GM19468 (cell line): Measurements from ENCODE around the gene PCDHGA1.

ENCODE experiments used
- ATAC-seq: cut with Tn5 transposase; IDR thresholded peaks from one replicate; pipeline ENCODE4 v1.9.1; 2021; ENCODE audit warnings: mild to moderate bottlenecking, moderate library complexity, moderate number of reproducible peaks; ENCODE audit not compliant: unreplicated experiment; ENCODE audit errors: extremely low read depth

Gene PCDHGA1

DNA sequence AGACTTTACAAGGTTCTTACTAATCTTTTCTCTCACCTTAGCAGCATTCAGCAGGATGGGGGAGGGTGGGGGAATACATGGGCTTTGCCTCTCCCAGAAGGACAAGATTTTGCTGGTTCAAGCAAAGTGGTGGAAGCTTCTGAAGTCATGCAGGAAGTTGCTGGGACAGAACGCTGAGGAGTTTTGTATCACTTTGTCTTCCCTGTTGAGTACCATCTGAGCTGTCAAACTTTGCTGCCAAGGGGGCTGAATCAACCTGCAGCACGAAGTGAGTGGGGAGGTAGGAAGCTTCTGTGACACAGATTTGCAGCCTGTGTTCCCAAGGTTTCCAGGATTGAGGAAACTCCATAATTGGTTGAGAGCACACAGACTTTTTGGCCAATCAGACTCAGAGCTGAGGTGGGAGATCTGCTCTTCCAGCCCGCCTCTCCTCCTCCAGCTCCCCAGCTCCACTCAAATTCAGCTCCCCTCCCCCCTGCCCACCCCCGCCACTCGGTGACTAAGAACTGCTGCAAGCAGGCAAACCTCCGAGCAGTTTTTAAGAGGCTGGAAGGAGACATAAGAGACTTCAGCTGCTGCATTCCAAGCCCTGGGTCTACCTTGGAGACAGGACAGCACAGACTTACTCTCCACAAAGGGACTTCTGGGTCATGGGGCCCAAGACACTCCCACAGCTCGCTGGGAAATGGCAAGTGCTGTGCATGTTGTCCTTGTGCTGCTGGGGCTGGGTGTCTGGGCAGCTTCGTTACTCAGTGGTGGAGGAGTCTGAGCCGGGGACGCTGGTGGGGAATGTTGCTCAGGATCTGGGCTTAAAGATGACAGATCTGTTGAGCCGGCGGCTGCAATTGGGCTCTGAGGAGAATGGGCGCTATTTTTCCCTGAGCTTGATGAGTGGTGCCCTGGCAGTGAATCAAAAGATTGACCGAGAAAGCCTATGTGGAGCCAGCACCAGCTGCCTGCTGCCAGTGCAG lies 158.6 kb downstream of the PCDHGA1 start, which contains the start of gene PCDHGC5:
Gene PCDHGC5 (plus strand): TSS at position 491 of the 971 bp plus-strand sequence. CDS start 160 bp downstream, at position 651.
- no peak for ATAC-seq

DNA sequence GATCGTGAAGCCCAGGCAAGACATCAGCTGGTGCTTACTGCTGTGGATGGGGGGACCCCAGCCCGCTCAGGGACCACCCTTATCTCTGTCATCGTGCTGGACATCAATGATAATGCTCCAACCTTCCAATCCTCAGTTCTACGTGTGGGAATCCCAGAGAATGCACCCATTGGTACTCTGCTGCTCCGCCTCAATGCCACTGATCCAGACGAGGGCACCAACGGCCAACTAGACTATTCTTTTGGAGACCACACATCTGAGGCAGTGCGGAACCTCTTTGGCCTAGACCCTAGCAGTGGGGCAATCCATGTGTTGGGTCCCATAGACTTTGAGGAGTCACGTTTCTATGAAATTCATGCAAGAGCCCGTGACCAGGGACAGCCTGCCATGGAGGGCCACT lies 159.5 kb downstream of the PCDHGA1 start:
- ATAC-seq, result no peak

DNA sequence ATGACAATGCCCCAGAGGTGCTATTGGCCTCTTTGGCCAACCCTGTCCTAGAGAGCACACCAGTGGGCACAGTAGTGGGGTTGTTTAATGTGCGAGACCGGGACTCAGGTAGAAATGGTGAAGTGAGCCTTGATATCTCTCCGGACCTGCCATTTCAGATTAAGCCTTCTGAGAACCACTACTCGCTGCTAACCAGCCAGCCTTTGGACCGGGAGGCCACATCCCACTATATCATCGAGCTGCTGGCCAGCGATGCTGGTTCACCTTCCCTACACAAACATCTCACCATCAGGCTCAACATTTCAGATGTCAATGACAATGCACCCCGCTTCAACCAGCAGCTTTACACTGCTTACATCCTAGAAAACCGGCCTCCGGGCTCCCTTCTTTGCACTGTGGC lies 160.0 kb downstream of the PCDHGA1 start:
- no peak for ATAC-seq

DNA sequence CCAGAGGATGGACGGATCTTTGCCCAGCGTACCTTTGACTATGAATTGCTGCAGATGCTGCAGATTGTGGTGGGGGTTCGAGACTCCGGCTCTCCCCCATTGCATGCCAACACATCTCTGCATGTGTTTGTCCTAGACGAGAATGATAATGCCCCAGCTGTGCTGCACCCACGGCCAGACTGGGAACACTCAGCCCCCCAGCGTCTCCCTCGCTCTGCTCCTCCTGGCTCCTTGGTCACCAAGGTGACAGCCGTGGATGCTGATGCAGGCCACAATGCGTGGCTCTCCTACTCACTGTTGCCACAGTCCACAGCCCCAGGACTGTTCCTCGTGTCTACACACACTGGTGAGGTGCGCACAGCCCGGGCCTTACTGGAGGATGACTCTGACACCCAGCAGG lies 160.5 kb downstream of the PCDHGA1 start:
- no peak for ATAC-seq

DNA sequence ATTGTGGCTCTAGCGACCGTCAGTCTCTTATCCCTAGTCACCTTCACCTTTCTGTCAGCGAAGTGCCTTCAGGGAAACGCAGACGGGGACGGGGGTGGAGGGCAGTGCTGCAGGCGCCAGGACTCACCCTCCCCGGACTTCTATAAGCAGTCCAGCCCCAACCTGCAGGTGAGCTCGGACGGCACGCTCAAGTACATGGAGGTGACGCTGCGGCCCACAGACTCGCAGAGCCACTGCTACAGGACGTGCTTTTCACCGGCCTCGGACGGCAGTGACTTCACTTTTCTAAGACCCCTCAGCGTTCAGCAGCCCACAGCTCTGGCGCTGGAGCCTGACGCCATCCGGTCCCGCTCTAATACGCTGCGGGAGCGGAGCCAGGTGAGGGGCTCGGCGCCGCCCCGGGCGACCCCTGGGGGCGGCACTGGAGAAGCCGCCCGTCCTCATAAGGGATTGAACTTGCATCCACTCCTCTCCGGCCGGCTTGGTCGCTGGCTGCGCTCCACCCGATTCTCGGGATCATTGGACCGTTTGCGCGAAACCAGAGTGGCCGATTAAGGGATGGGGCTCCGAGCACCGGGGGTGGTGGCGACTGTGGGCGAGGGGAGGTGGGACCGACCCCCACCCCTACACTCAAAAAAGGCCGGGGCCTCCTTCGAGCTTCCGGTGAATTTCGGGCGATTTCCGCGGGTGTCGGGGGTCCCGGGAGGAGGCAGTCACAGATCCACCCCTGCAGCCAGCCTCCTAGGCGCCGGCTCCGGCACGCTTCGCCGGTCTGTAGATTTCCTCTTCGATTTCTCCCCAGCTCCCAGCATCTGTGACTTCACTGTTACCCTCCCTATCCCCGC lies 161.2 kb downstream of the PCDHGA1 start:
- ATAC-seq, result no peak

DNA sequence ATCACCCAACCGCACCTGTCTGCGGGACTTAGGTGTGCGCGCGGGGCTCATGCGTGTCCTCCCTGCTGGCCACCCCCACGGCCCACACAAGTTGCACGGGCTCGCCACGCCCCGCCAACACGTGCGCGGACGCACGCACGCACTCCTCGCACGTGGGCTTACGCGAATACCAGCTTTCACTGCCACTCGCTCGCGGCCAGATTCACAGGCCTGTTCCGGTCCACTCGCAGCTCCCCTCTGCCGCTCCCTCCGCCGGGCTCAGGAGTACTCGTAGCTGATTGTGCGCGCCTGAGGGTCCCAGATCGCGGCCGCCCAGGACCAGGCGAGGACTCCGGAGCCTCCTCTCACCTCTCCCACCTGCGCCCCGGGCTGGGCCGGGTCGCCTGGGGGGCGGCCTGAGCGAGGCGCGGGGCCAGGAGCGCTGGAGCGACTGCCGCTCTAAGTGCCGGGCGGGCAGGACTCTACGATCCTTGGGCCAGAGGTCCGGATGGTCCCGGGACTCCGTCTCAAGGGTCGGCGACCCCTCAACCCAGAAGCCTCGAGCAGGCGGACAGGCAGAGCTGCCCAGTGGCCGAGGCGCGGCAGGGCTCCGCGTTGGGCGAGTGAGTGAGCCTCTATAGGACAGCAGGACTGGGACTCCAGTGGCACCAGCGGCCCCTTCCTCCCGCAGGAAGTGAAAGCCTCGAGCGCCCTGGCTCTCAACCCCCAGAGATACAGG lies 162.0 kb downstream of the PCDHGA1 start:
- ATAC-seq, result peak; percentile 35

DNA sequence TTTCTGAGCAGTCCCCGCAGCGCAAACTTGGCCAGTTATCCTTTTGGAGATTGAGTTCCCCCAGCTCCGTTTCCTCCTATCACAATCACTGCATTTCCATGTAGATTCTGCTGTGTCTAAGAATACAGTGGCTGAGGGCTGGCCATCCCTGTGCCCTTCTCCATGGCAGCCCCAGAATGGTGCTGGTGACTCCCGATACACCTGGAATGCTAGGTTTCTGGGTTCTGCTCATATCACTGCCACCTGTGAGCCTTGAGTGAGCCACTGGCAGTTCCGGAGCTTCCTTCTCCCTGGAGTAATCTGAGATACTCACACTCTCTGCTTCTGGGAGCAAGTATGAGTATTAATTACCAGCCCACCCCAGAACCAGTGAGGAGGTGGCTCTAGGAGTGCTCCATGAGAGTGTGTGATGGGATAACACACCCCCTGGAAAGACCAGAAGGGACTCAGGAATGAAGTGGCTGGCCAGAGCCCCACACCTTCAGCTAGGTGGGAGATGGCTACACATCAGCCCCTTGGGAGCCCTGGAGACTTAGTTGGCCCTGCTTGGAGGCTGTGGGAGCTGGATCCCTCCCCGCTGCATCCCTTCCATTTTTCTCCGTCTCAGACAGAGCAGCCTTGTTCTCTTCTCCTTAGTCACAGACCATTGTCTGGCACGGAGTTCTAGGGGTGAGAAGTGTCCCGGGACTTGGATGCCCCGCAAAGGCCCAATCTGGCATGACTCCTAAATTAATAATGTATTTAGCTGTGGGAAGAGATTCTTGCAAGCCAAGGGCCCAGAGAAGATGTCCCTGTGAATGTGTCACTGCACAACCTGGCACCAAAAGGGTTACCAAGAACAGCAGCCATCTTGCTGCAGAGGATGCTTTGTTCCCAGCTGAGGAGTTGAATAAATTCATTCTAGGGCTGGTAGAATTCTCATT lies 163.4 kb downstream of the PCDHGA1 start:
- ATAC-seq, result no peak

DNA sequence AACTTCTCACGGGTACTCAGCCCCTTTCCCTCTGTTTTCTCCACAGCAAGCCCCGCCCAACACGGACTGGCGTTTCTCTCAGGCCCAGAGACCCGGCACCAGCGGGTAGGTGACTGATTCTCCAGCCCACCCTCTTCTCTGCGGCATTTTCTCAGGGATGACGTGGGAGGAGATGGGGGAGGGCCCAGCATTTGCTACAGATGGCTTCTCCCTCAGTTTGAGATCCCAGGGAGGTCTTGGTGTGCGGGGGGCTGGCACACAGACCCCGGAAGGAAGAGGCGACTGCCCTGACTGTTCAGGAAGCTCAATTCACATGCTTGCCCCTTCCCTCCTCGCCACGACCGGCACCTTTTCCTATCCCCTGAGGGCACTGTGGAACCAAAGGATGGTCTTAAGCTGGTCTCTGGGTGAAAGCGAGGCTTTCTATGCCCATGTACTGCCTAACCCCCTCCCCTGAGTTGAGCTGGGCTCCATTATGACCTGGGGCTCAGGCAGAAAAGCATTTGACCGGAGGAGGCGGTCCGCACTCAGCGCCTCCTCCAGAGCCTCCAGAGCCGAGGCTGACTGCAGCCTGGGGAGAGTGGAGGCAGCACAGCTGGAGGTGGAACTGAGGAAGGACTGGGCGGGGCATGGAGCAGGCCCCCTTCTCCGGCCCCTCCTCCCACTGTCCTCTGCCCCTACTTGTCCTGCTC lies 164.6 kb downstream of the PCDHGA1 start:
- ATAC-seq, result no peak

DNA sequence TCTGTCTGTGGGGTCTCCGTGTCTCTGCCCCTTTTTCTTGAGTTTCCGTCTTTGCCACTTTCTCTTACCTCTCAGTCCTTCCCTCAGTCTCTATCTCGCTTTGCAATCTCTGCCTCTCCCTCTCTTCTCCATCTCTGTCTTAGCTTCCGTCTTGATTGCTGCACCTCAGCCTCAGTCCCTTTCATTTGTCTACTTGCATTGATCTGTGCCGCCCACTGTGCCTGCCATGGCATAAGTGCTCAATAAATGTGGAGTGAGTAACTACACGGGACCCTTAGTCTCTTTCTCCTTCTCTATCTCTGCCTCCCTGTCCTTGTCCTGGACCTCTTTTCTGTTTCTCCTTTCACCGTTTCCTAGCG lies 165.1 kb downstream of the PCDHGA1 start:
- no peak for ATAC-seq

DNA sequence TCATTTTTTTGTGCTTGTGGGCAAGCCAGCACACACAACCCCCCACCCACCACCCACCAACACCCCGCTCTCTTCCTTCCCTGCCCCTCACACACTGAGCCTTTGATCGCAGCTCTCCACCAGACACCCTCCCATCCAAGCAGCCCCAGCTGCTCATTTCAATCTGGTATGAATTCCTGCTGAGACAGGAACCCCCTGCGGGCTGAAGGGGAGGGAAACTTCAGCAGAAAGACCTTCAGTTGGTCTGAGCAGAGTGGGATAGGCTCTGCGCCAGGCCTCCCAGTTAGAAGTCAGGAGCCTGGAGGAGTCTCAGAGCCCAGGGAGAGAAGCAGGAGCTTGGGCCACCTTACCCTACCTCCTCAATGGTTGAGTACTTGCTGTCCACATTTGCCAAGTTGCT lies 165.7 kb downstream of the PCDHGA1 start:
- ATAC-seq, result no peak

DNA sequence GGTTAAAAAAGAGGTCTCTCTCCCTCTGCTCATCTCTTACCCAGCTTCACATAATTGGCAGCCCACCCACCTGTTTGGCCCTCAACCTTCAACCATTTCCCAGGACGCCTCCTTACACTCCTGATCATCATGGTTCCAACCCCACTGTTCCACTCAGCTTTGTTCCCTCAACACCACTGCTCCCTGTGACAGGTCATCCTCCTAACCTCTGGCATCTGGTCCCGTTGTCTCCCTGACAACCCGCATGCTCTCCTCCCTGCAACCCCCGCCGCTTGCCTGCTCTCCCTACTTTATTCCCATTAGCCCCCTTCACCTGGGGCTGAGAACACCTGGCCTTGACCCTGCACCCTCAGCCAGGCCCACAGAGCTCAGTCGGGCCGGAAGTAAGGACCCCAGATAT lies 171.4 kb downstream of the PCDHGA1 start:
- no peak for ATAC-seq

DNA sequence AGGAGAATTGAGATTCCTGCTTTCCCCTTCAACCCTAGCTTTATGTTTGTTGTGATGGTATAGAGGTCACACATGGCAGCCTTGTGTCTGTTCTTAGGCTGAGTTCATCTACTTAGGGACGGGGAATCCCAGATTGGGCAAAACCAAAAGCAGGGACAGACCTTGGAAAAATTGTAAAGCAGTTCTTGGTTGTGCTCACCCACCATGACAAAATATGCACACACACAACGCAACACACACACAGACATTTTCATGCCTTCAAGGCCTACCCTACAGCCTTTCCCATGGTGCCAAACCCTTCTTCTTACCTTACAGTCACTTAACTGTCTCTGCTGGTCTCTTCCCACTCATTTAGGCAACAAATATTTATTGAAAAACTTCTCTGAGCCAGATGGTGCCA lies 173.4 kb downstream of the PCDHGA1 start:
- ATAC-seq, result no peak

DNA sequence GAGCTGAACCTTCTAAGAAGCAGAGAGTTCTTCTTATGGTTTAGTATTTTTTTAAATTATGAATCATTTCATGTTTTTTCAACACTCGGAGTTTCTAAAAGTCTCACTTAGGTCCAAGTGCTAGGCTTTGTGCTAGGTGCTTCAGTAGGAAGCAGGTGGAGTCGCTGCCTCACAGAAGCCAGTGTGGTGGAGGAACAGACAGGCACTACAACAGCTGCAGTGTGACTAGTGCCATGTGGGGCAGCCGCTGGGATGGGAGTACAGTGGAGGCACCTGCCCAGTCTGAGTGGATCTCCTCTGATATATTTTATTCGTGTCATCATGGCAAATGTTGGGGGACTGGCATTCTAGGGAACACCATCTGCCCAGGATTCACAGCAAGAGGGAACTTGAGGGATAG lies 173.9 kb downstream of the PCDHGA1 start:
- ATAC-seq, result no peak

DNA sequence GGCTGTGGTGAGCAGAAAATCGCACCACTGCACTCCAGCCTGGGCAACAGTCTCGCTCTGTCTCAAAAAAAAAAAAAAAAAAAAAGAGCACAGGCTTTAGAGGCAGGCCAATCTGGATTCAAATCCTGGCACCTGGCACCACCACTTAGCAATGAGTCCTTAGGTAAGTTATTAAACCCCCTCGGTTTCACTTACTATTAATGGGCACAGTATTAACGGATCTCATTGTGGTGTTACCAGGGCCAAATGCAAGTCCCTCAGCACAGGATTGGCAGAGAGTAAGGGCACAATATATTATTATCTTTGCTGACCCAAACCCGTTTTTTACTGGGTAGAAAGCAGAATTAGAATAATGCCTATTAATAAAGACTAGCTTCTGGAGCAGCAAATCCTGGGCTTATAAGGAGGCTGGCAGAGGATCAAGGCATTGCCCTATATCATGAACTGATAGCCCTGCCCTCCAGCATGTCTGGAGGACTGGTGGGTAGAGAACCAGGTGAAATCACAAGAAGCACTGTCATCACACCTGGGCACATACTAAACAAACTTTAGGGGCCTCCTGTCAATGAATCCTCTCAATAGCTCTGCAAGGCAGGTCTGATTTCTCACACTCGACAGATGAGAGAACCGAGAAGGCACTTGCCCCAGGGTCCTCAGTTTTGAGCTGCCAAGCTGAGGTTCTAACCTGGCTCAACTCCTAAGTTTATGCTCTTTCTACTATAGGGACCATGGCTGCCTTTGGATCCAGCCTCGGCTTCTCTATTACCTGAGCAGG lies 176.3 kb downstream of the PCDHGA1 start:
- ATAC-seq, result no peak

DNA sequence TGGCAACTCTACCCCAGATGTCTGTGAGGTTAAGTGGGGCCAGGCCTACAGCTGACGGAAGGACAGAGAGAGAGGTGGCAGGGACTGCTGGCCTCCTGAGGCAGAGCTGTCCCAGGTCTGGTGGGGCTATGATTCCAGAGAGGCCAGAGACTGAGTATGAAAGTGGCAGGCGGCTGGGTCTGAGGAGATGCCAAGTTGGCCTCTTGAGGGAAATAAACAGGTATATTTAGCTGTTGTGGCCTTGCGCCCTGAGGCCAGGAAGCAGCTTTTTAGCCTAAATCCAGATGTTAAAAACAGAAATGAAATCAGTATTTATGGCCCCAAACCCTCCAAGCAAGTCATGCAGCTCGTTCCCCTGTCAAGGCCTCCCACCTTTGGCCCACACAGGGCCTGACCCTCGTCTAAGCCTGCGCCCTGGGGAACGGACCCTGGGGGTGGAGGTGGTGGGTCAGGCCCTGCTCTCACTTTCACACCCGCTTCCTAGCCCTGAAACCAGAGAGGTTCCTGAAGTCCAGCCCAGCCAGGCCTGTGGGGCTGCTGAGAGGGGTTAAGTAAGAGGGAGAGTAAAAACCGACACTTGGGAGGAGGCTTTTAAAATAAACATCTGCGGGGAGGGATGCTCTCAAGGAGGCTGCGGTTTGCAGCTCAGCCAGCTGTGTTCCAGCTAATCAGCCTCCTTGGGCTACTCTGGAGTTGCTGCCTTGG lies 177.2 kb downstream of the PCDHGA1 start:
- no peak for ATAC-seq

DNA sequence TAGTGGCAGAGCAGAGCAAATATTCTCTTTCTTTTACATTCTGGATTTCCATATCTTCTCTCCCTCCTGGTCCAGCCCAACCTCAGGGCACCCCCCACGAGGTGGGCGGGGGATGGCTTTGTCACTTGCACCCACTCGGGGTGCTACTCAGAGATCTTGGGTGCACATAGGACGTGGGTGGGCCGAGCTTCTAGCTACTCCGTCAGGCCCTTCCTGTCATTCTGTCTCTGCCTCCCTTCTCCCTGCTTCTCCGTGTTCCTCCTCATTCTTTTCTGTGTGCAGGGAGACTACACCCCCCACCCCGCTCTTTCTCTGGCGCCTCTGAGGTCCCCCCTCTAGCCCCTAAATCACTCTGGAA lies 178.1 kb downstream of the PCDHGA1 start:
- ATAC-seq, result no peak

DNA sequence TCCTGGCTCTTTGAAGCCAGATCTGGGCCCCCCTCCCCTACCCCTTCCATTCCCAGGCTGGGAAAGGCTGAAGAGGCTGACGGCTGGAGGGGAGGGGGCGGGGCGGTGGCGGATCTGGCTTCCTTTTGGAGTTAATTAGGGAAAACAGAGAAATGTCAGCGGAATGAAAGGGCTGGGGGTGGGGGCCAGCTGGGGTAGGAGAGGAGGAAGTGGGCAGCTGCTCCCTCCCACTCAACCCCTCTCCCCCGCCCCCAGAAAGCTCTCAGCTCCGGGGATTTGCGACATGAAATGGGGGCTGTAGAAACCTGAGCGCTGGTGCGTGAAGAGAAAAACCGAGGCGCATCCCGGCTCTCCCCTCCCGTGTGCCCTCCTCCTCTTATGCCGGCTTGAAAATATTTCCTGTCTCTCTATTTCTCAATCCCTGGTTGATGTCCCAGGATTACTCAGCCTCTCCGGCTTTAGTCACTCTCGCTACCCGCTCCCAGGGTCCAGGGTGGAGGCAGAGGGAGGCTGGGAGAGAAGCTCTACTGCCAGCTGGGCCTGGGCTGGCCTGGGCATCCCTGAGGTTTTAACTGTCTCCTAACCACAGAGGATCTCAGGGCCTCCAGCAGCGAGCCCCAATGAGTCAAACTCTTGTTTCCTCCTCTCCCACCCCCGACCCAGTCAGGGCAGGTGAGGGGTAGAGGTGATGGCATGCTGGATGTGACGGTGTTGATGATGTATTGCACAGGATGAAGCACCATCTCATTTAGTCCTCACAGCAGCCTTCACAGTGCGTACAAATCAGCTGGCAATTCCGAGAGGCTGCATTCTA lies 178.7 kb downstream of the PCDHGA1 start:
- no peak for ATAC-seq
